Type B pancreatic cell (in vitro differentiated cells): Measurements from ENCODE around the gene RPP30. TPM values are rescaled to one million over a fixed set of nuclear protein-coding genes. Genes with fewer than 3 reads are reported as not detected.
"Not testable (repeated sequence)": the region's sequence is repeated elsewhere in the genome, so short reads cannot be mapped to it uniquely, and the experiment has no call there.

Experiments used
- DNase-seq: peaks from one replicate; pipeline ENCODE4 v3.0.0; 2021; ENCODE audit warnings: mixed read lengths; ENCODE audit not compliant: unreplicated experiment; ENCODE audit errors: extremely low spot score
- H3K27ac Mint-ChIP-seq: 2 replicates; pipeline ENCODE4 v1.8.0; 2021; ENCODE audit warnings: mild to moderate bottlenecking, mixed read lengths
- H3K27me3 Mint-ChIP-seq: 2 replicates; pipeline ENCODE4 v1.8.0; 2021; ENCODE audit warnings: mixed read lengths
- H3K36me3 Mint-ChIP-seq: 2 replicates; pipeline ENCODE4 v1.8.0; 2021; ENCODE audit warnings: mixed read lengths
- H3K4me1 Mint-ChIP-seq: one replicate; pipeline ENCODE4 v1.8.0; 2021; ENCODE audit warnings: mixed read lengths; ENCODE audit not compliant: unreplicated experiment
- H3K4me3 Mint-ChIP-seq: 2 replicates; pipeline ENCODE4 v1.8.0; 2021; ENCODE audit warnings: mild to moderate bottlenecking, mixed read lengths
- H3K9me3 Mint-ChIP-seq: 2 replicates; pipeline ENCODE4 v1.8.0; 2021; ENCODE audit warnings: mixed read lengths
- total RNA-seq: library from RNA; stranded (reverse); gene quantifications from 2 replicates; pipeline ENCODE4 v1.2.1, GENCODE V29; 2021; ENCODE audit warnings: low replicate concordance
- TF ChIP-seq, protein P1 (sequence below): fragments of 200-600 bp; sonication (generic); conservative IDR thresholded peaks from 2 replicates; pipeline ENCODE4 v1.5.0; 2021; ENCODE audit warnings: antibody characterized with exemption, mild to moderate bottlenecking

RPP30 gene
- total RNA-seq, 1 donor from 2014 or later, result 58.0 TPM

DNA sequence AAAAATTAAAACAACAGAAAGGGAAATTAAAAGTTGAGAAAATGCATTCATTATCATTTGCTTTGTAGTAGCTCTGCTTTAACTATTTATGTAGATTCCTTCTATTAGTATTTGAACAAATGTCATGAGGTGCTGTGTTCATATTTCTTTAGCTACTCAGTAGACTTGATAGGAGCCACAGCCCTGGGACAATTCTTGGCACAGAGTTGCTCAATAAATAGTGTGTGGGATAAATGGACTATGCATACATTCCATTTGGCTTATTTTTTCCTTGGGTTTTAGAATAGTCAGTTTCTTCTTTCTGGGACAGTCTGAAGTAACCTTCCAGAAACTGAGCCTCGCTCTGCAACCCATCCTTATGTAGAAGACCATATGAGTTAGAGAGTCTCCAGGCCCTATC, 13.4 kb downstream of the RPP30 start:
- TF ChIP-seq, protein P1, sequence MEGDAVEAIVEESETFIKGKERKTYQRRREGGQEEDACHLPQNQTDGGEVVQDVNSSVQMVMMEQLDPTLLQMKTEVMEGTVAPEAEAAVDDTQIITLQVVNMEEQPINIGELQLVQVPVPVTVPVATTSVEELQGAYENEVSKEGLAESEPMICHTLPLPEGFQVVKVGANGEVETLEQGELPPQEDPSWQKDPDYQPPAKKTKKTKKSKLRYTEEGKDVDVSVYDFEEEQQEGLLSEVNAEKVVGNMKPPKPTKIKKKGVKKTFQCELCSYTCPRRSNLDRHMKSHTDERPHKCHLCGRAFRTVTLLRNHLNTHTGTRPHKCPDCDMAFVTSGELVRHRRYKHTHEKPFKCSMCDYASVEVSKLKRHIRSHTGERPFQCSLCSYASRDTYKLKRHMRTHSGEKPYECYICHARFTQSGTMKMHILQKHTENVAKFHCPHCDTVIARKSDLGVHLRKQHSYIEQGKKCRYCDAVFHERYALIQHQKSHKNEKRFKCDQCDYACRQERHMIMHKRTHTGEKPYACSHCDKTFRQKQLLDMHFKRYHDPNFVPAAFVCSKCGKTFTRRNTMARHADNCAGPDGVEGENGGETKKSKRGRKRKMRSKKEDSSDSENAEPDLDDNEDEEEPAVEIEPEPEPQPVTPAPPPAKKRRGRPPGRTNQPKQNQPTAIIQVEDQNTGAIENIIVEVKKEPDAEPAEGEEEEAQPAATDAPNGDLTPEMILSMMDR, result no peak
- no peak overlapping the region for H3K4me3 Mint-ChIP-seq
- H3K36me3 Mint-ChIP-seq, result peaks cover 26% of the 10 kb centered on the region

DNA sequence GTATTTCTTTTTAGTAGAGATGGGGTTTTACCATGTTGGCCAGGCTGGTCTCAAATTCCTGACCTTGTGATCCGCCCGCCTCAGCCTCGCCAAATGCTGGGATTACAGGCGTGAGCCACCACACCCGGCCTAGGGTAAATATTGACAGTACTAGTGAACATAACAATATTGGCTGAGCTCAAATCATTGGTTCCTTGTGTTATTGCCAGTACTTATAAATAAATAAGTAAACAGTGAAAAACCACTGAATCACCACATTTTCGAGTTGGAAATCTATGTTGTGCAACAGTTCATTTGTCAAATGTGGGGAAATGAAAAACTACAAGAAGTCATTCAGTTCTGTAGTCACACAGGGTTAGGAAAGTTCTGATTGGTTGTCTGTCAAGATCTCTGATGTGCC, 15.8 kb downstream of the RPP30 start:
- TF ChIP-seq, protein P1, result no peak
- Mint-ChIP-seq H3K9me3 (no peaks in the 10 kb centered on the region), H3K4me1 (no peaks in the 10 kb centered on the region), H3K4me3 (no peak overlapping the region), H3K27me3 (no peaks in the 10 kb centered on the region), H3K36me3 (peaks cover 34% of the 10 kb centered on the region), H3K27ac (no peak overlapping the region)
- no peak for DNase-seq

More for the DNA sequence above, 13.4 kb downstream of the RPP30 start:
- H3K27ac Mint-ChIP-seq, result no peak overlapping the region
- no peak for DNase-seq
- no peaks in the 10 kb centered on the region for H3K4me1 Mint-ChIP-seq
- H3K27me3 Mint-ChIP-seq, result no peaks in the 10 kb centered on the region
- no peaks in the 10 kb centered on the region for H3K9me3 Mint-ChIP-seq

DNA sequence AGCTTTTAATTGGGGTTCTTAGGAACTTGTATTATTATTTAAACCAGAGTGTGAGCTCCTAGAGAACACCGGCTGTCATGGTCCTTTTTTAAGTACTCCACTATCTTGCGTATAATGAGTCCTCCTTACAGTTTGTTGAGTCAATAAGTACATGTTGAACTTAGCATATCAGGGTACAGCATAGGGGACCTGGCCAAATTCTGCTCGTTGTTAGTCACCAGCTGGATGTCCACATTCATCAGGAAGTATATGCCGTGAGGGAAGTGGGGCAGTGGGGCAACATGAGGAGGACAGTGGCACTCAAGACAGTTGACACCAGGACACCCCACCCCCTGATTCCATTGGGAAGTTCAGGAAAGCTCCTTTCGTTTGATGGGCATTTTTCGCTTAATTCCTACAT, 16.6 kb downstream of the RPP30 start:
- Mint-ChIP-seq H3K27ac (no peak overlapping the region), H3K36me3 (peaks cover 33% of the 10 kb centered on the region), H3K27me3 (no peaks in the 10 kb centered on the region), H3K4me3 (no peak overlapping the region), H3K9me3 (no peaks in the 10 kb centered on the region), H3K4me1 (no peaks in the 10 kb centered on the region)
- TF ChIP-seq, protein P1, result no peak
- no peak for DNase-seq

DNA sequence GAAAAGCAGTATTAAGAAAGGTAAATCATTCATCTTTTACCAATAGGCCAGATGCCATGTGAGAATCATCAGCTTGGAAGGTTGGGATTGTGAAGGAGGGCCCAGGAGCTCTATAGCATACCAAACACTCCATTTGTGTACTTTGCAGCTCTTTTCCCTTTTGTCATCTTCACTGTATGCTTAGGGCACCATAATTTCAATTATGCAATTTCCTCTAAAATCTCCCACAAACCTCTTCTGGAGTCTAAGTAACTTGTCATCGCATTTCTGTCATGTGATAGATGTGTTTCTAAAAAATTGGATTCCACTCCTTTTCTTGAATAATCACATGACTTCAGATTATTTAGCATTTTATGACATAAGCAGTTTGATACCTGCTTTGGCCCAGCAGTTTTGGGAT, 17.9 kb downstream of the RPP30 start:
- Mint-ChIP-seq H3K4me3 (no peak overlapping the region), H3K27me3 (no peaks in the 10 kb centered on the region), H3K27ac (no peak overlapping the region), H3K9me3 (no peaks in the 10 kb centered on the region), H3K4me1 (no peaks in the 10 kb centered on the region), H3K36me3 (peaks cover 33% of the 10 kb centered on the region)
- TF ChIP-seq, protein P1, result no peak
- no peak for DNase-seq

DNA sequence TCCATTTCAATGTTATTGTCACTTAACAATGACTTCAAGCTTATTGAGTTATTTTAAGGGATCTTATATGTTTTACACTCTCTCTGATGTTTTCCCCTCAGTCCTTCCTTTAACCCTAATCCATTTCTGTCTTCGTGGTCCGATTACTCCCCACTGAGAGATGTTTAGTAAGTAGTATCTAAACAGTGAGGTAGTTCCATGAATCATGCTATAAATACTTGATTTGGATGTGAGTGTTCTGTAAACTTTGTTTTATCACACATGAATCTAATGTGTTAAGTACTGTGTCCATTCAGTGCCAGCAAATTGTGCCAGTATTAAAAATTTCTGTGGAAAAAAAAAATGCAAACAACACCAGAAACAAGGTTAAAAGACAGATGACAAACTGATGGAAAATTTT, 18.6 kb downstream of the RPP30 start:
- Mint-ChIP-seq H3K27me3 (no peaks in the 10 kb centered on the region), H3K27ac (no peak overlapping the region), H3K4me3 (no peak overlapping the region), H3K9me3 (no peaks in the 10 kb centered on the region), H3K4me1 (no peaks in the 10 kb centered on the region), H3K36me3 (peaks cover 36% of the 10 kb centered on the region)
- no peak for DNase-seq
- TF ChIP-seq, protein P1, result no peak

DNA sequence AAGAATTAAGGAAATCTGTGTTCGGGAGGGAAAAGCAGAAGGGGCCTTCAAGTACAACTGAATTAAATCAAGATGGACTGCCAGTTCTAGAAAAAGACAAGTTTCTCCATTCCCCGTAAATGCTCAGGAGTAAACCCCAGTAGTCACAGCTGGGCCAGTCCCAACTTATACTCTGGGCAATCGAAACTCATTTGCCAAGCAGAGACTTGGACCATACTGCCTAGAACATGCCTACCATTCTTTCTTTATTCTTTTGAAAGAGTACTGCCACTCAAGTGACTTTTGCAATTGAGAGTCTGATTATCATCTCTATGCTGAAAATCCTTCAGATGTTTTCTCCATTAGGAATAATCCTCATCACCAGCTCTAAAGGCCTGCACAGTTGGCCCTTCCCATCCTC, 21.4 kb downstream of the RPP30 start:
- Mint-ChIP-seq H3K9me3 (no peaks in the 10 kb centered on the region), H3K27ac (no peak overlapping the region), H3K27me3 (no peaks in the 10 kb centered on the region), H3K36me3 (peaks cover 24% of the 10 kb centered on the region), H3K4me1 (no peaks in the 10 kb centered on the region), H3K4me3 (no peak overlapping the region)
- no peak for DNase-seq
- TF ChIP-seq, protein P1, result no peak

DNA sequence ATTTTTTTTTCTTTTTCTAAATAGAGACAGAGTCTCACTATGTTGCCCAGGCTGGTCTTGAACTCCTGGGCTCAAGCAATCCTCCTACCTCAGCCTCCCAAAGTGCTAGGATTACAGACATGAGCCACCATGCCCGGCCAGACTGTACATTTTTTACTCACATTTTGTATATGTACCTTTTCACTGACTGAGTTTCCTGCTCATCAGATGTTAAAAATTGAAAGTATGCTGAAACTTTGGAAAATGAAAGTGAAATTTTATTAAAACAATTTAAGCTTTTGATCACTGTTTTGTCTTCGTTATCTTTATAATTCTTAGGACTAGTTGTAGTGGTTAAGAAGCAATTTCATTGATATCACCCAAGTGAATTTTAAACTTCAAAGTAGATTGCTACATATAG, 25.1 kb downstream of the RPP30 start:
- H3K27me3 Mint-ChIP-seq, H3K27ac Mint-ChIP-seq, H3K9me3 Mint-ChIP-seq, H3K4me3 Mint-ChIP-seq, DNase-seq, H3K4me1 Mint-ChIP-seq: not testable (repeated sequence)
- H3K36me3 Mint-ChIP-seq, result peaks cover 17% of the 10 kb centered on the region
